Endothelial cell of umbilical vein (primary cell): ENCODE results near the gene CDC37L1. TPM values are rescaled to one million over a fixed set of nuclear protein-coding genes. Genes with fewer than 3 reads are reported as not detected.

ENCODE experiments used
- BruUV-seq: library from RNA; stranded (reverse); fragments of 400-500 nt; replicated peaks from 2 replicates; lab custom pipeline; 2021; lab: Mats Ljungman, UMichigan
- CTCF ChIA-PET: fragments of 300-600, 350-600 bp; sonication (Branson Sonifier 250); formaldehyde crosslinking; loops from one replicate; lab custom pipeline; 2021; ENCODE audit warnings: antibody characterized with exemption, inconsistent platforms; lab: Charles Lee
- POLR2A ChIA-PET: fragments of 300-600, 350-600 bp; sonication (Branson Sonifier 250); formaldehyde crosslinking; loops from one replicate; lab custom pipeline; 2021; ENCODE audit warnings: antibody characterized with exemption, inconsistent platforms; lab: Charles Lee
- DNase-seq: peaks from one replicate; pipeline ENCODE4 v3.0.0-alpha.2; 2011; ENCODE audit warnings: low read depth, low spot score
- FAIRE-seq: peaks from 2 replicates; lab custom pipeline; 2011; peaks lifted over from hg19 to GRCh38; lab: Jason Lieb, UNC
- H2AFZ ChIP-seq: 2 replicates; pipeline ENCODE4 v1.6.0; 2012; ENCODE audit warnings: low read depth, low read length, control low read depth, inconsistent platforms
- H3K27ac ChIP-seq: 2 replicates; pipeline ENCODE4 v1.5.1; 2011; ENCODE audit warnings: low read depth, mild to moderate bottlenecking, control low read depth, low read length, moderate library complexity; ENCODE audit not compliant: insufficient read depth
- H3K27me3 ChIP-seq, 2 experiments: 2 replicates each; pipeline versions ENCODE4 v1.6.0 to v1.6.1; 2011; ENCODE audit warnings: low read length in 2 of 2, mixed read lengths in 1 of 2; ENCODE audit not compliant: control insufficient read depth in 2 of 2, insufficient read depth in 2 of 2
- H3K36me3 ChIP-seq, 2 experiments: 2 replicates in 1 of 2; 3 replicates in 1 of 2; pipeline ENCODE4 v1.5.1; 2011; ENCODE audit warnings: low read length in 2 of 2, mild to moderate bottlenecking in 1 of 2, moderate library complexity in 1 of 2; ENCODE audit not compliant: control insufficient read depth in 2 of 2, insufficient read depth in 2 of 2; ENCODE audit errors: extremely low read depth in 1 of 2
- H3K4me1 ChIP-seq: 3 replicates; pipeline ENCODE4 v1.5.1; 2011; ENCODE audit warnings: mild to moderate bottlenecking, low read length; ENCODE audit not compliant: control insufficient read depth, insufficient read depth; ENCODE audit errors: extremely low read depth
- H3K4me2 ChIP-seq: 2 replicates; pipeline ENCODE4 v1.6.1; 2011; ENCODE audit warnings: low read length, control low read depth, mixed read lengths; ENCODE audit not compliant: insufficient read depth
- H3K4me3 ChIP-seq, 3 experiments: fragments of 200-600 bp in 1 of 3; sonication (generic), shearing (Covaris generic) in 1 of 3; replicated peaks in 1 of 3; 2 replicates each; pipeline ENCODE4 v1.5.1; 2011 to 2016; ENCODE audit warnings: control low read depth in 3 of 3, low read length in 3 of 3, mild to moderate bottlenecking in 2 of 3, inconsistent platforms in 1 of 3, low read depth in 1 of 3, moderate library complexity in 1 of 3; ENCODE audit not compliant: insufficient read depth in 1 of 3
- H3K79me2 ChIP-seq: 2 replicates; pipeline ENCODE4 v1.6.0; 2012; ENCODE audit warnings: low read length, inconsistent platforms; ENCODE audit not compliant: control insufficient read depth, insufficient read depth
- H3K9ac ChIP-seq: replicated peaks from 2 replicates; pipeline ENCODE3; 2011; ENCODE audit warnings: low read length, control low read depth; ENCODE audit not compliant: insufficient read depth; ENCODE audit errors: extremely low read depth
- H3K9me1 ChIP-seq: replicated peaks from 3 replicates; pipeline ENCODE4 v1.6.0; 2011; ENCODE audit warnings: mild to moderate bottlenecking, low read length; ENCODE audit not compliant: control insufficient read depth, insufficient read depth; ENCODE audit errors: extremely low read depth
- H3K9me3 ChIP-seq: replicated peaks from 2 replicates; pipeline ENCODE4 v1.5.1; 2012; ENCODE audit warnings: low read length, inconsistent platforms; ENCODE audit not compliant: control insufficient read depth, insufficient read depth
- H4K20me1 ChIP-seq: replicated peaks from 2 replicates; pipeline ENCODE3; 2011; ENCODE audit warnings: mild to moderate bottlenecking, low read length; ENCODE audit not compliant: control insufficient read depth, insufficient read depth; ENCODE audit errors: extremely low read depth
- CTCF ChIP-seq, 2 donors: IDR thresholded peaks; 1 replicate in 1 of 2; 2 replicates in 1 of 2; pipeline ENCODE4 v1.5.1; 2011; ENCODE audit warnings: low read length in 2 of 2, mild to moderate bottlenecking in 2 of 2, moderate library complexity in 2 of 2, control low read depth in 1 of 2, inconsistent platforms in 1 of 2, low read depth in 1 of 2; ENCODE audit not compliant: insufficient read depth in 1 of 2; ENCODE audit errors: extremely low read depth in 1 of 2
- EZH2 ChIP-seq: IDR thresholded peaks from 2 replicates; pipeline ENCODE4 v1.6.1; 2012; ENCODE audit warnings: borderline replicate concordance, low read depth, mild to moderate bottlenecking, moderate library complexity, low read length, inconsistent platforms; ENCODE audit not compliant: severe bottlenecking
- FOS ChIP-seq: IDR thresholded peaks from 2 replicates; pipeline ENCODE4 v1.6.1; 2011; ENCODE audit warnings: mild to moderate bottlenecking, low read length, moderate library complexity, borderline replicate concordance; ENCODE audit not compliant: insufficient read depth
- GATA2 ChIP-seq: IDR thresholded peaks from 2 replicates; pipeline ENCODE4 v1.7.0; 2011; ENCODE audit warnings: low read depth, mild to moderate bottlenecking, moderate library complexity, mixed read lengths, low read length; ENCODE audit not compliant: insufficient read length, insufficient read depth
- JUN ChIP-seq: IDR thresholded peaks from 2 replicates; pipeline ENCODE4 v1.6.1; 2011; ENCODE audit warnings: borderline replicate concordance, low read depth; ENCODE audit not compliant: insufficient read length, insufficient read depth
- MAX ChIP-seq: IDR thresholded peaks from 2 replicates; pipeline ENCODE4 v1.6.1; 2011; ENCODE audit not compliant: insufficient read depth, insufficient read length
- MYC ChIP-seq: IDR thresholded peaks from one replicate; pipeline ENCODE4 v1.6.1; 2011; ENCODE audit warnings: mild to moderate bottlenecking, low read depth, low read length
- POLR2A ChIP-seq: IDR thresholded peaks from 2 replicates; pipeline ENCODE4 v1.6.1; 2012; ENCODE audit warnings: low read depth, mild to moderate bottlenecking, control low read depth, low read length
- POLR2AphosphoS5 ChIP-seq: IDR thresholded peaks from 2 replicates; pipeline ENCODE4 v1.6.1; 2012; ENCODE audit warnings: low read depth, mild to moderate bottlenecking, control low read depth, low read length, moderate library complexity; ENCODE audit not compliant: insufficient read depth
- dilution Hi-C: fragments of 300-500 bp; cut with MboI; formaldehyde crosslinking; loops from one replicate; pipeline ENCODE4 v1.15.0; 2019; ENCODE audit warnings: low sequenced_read_pairs; ENCODE audit not compliant: extremely low pct_ligation_motif_present
- intact Hi-C: fragments of 100-400 bp; cut with micrococcal nuclease; formaldehyde crosslinking; loops from one replicate; pipeline ENCODE4 v1.10.0; 2022
- polyA plus RNA-seq, 4 experiments: library from polyadenylated mRNA; depleted of rRNA in 3 of 4; stranded (reverse) in 3 of 4; unstranded in 1 of 4; fragments of >200 nt; gene quantifications; 2 replicates each; pipeline versions ENCODE4 v1.2.1 to v1.2.3, GENCODE V29; 2011 to 2012; ENCODE audit warnings: missing spikeins in 1 of 4
- total RNA-seq: library from RNA; stranded (reverse); gene quantifications from 2 replicates; pipeline ENCODE4 v1.2.3, GENCODE V29; 2021

Gene CDC37L1
- total and polyA plus RNA-seq, 2 donors (not counting 3 experiments of a cell fraction or from before 2014, with no cell fraction given): 2.6 to 6.8 TPM

- DNase-seq (no peak), FAIRE-seq (no peak)
- peaks cover 15% of the 10 kb centered on the region for H3K4me1 ChIP-seq
- POLR2A ChIA-PET: no interaction called here
- H3K9me3 ChIP-seq: no peaks in the 10 kb centered on the region
- intact Hi-C loops (no loop called here), dilution Hi-C loops (no loop called here)
- H3K79me2 ChIP-seq: no peaks in the 10 kb centered on the region
- peaks cover 0 to 4% of the 10 kb centered on the region in 2 experiments for H3K27me3 ChIP-seq
- no peaks in the 10 kb centered on the region for H3K36me3 ChIP-seq
- no peaks in the 10 kb centered on the region for H3K9me1 ChIP-seq
- no peak overlapping the region for H3K9ac ChIP-seq
- CTCF ChIA-PET: no interaction called here
- no peaks in the 10 kb centered on the region for H4K20me1 ChIP-seq
- TF ChIP-seq EZH2 (no peak), POLR2A (no peak)
- no peak overlapping the region for H3K4me2 ChIP-seq
- BruUV-seq: no TSS peak
- H2AFZ ChIP-seq: no peak overlapping the region
- H3K4me3 ChIP-seq: no peak overlapping the region
- no peak overlapping the region for H3K27ac ChIP-seq
These were observed 10.8 kb upstream of the CDC37L1 start for GRCh38 chr9:4668604-4669003.

DNA sequence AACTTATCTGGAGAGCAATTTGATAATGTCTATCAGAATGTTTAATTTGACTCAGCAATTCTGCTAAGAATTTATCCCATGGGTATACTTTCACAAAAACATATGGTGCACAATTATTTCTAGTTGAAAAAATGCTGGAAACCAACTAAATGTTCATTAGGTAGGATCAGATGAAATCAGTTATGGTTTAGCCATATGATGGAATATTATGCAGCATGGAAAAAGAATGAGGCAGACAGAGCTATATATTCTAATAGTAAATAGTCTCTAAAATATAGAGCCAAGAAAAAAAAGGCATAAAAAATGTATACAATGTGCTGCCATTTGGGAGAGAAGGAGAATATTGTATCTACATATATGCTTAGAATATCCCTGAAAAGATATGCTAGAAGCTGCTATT is 9.5 kb upstream of the CDC37L1 start:
- no peak overlapping the region for H3K9ac ChIP-seq
- no peak overlapping the region for H3K4me3 ChIP-seq
- no peak for TF ChIP-seq MYC
- no peak for TF ChIP-seq JUN
- no peak for TF ChIP-seq FOS
- TF ChIP-seq EZH2: no peak
- no peak for TF ChIP-seq GATA2
- no peak for TF ChIP-seq MAX
- no peak for TF ChIP-seq POLR2AphosphoS5
- no peak for TF ChIP-seq CTCF (IDR thresholded peaks at IDR 0.05; ENCODE audit: extremely low read depth in 1 of 2, insufficient read depth in 1 of 2, low read depth in 1 of 2, low read length in 2 of 2)
- TF ChIP-seq POLR2A: no peak
- POLR2A ChIA-PET: interaction anchor here (0.6 kb wide), 1 partner anchor 39 kb away, joined by 11 read pairs; no protein-coding TSS in a partner anchor
- H4K20me1 ChIP-seq: no peaks in the 10 kb centered on the region
- FAIRE-seq: no peak
- H3K9me1 ChIP-seq: no peaks in the 10 kb centered on the region
- H3K27ac ChIP-seq: no peak overlapping the region
- peaks cover 11% of the 10 kb centered on the region for H3K4me1 ChIP-seq
- no peaks in the 10 kb centered on the region for H3K9me3 ChIP-seq
- no peak overlapping the region for H3K4me2 ChIP-seq
- BruUV-seq: no TSS peak
- H2AFZ ChIP-seq: no peak overlapping the region
- intact Hi-C loops: loop anchor here (10.0 kb wide), 1 partner anchor 1145 kb away; the partner anchor contains the start of gene RFX3
- H3K36me3 ChIP-seq: no peaks in the 10 kb centered on the region
- H3K27me3 ChIP-seq: peaks cover 0 to 4% of the 10 kb centered on the region in 2 experiments
- H3K79me2 ChIP-seq: no peaks in the 10 kb centered on the region
- DNase-seq: no peak
- CTCF ChIA-PET: interaction anchor here (0.6 kb wide), 1 partner anchor 65 kb away, joined by 3 read pairs; no protein-coding TSS in a partner anchor
- dilution Hi-C loops: no loop called here
